Measurements from ENCODE around the gene SPAAR. TPM values are rescaled to one million over a fixed set of nuclear protein-coding genes. Genes with fewer than 3 reads are reported as not detected.

SPAAR gene
- total and polyA plus RNA-seq, 7 donors: 0.82 to 5.5 (median 2.5) TPM; not detected in 2

DNA sequence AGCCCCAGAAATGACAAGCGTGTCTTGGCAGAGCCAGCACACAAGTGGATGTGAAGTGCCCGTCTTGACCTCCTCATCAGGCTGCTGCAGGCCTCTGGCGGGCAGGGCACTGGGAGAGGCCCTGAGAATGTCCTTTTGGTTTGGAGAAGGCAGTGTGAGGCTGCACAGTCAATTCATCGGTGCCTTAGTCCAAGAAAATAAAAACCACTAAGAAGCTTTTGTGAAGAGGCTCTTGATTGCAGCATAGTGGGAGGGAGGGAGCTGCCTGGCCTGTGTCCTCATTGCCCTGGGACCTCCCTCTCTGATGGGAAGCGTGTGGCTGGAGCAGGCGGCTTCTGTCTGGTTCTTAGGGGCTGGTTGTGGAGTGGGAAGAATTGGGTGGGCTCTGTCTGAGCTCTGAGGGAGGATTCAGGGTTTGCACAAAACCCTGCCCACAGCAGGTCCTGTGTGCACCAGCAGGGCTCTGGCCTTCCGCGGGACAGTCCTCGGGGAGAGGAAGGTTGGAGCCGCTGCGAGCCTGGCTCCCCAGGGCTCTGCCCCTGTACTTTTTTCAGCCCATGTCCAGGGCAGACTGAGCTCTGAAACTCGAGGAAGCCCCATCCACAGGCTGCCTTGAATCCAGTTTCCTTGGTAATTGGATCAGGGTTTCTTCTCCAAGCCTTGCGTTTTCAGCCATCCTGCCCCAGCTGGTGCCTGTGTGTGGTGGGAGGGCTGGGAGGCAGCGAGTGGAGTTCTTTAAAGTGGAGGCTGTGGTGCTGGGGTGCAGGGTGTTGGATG, 2.2 kb upstream of the SPAAR start:
- Histone ChIP-seq H3K27ac (peak overlapping the region; percentile 93 to 97 (median 94)), H3K36me3 (no peaks in the 10 kb centered on the region), H3K4me3 (peak overlapping the region in 3 of 4 donors; percentile 15 to 33 (median 25)), H3K4me1 (peaks cover 0 to 85% (median 76%) of the 10 kb centered on the region in 4 donors), H3K9me3 (no peaks in the 10 kb centered on the region), H3K27me3 (no peaks in the 10 kb centered on the region)
- DNase-seq: peak; percentile 93
- 56 to 61% methylated on average over 14 of the region's 14 CpGs for WGBS, 2 donors
- TF ChIP-seq, protein P1, sequence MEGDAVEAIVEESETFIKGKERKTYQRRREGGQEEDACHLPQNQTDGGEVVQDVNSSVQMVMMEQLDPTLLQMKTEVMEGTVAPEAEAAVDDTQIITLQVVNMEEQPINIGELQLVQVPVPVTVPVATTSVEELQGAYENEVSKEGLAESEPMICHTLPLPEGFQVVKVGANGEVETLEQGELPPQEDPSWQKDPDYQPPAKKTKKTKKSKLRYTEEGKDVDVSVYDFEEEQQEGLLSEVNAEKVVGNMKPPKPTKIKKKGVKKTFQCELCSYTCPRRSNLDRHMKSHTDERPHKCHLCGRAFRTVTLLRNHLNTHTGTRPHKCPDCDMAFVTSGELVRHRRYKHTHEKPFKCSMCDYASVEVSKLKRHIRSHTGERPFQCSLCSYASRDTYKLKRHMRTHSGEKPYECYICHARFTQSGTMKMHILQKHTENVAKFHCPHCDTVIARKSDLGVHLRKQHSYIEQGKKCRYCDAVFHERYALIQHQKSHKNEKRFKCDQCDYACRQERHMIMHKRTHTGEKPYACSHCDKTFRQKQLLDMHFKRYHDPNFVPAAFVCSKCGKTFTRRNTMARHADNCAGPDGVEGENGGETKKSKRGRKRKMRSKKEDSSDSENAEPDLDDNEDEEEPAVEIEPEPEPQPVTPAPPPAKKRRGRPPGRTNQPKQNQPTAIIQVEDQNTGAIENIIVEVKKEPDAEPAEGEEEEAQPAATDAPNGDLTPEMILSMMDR (IDR thresholded peaks at IDR 0.05): peak in 1 of 4 experiments; percentile 18
- TF ChIP-seq POLR2AphosphoS5 (IDR thresholded peaks at IDR 0.05) (peak; percentile 59 to 76 (median 72)), POLR2A (IDR thresholded peaks at IDR 0.05) (peak in 1 of 2 donors; percentile 29), EP300 (IDR thresholded peaks at IDR 0.05) (peak in 1 of 4 donors; percentile 14)
- intact Hi-C loops (cut with DNase I): no loop called here

DNA sequence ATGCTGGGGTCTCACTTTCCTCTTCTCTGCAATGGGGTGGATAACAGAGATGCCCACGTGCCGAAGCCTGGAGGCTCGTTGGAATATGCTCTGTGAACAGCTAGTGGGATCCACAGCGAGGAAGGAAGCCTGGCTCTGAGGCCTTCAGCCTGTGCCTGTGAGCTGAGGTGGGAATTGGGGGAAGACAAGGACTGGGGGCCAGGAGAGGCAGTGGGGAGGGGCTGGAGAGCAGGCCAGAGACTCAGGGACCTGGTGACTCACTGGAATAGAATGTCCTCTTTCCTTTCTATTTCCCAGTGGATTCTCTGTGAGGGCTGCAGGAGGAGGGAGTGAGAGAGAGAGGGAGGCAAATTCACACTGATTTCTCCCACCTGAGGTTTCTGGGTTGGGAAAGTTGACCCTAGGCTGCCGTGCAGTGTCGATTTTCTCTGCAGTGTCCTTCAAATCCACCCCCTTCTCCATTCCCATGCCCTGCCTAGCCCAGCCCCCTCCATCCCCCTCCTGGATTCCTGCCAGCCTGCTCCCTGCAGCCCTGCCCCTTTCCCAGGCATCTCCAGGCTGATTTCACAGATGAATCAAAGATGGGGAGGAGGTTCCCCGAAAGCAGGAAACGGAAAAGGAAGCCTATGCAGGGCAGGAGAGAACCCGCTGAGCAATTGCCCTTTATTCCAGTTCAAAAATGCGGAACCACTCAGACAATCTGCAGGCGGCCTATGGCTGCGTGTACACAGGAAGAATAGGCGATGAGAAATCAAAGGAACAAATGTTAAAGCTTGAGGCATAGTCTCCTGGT, 1.4 kb upstream of the SPAAR start:
- DNase-seq: peak; percentile 94
- TF ChIP-seq EP300 (IDR thresholded peaks at IDR 0.05): peak in 2 of 4 donors; percentile 47 to 82
- peak; percentile 58 to 80 (median 72) for TF ChIP-seq POLR2AphosphoS5 (IDR thresholded peaks at IDR 0.05)
- TF ChIP-seq, protein P1 (IDR thresholded peaks at IDR 0.05): no peak
- peak overlapping the region in 3 of 4 donors; percentile 15 to 33 (median 25) for H3K4me3 ChIP-seq
- intact Hi-C loops (cut with DNase I): no loop called here
- 28 to 39% methylated on average over 13 of the region's 13 CpGs for WGBS, 2 donors
- peaks cover 0 to 85% (median 76%) of the 10 kb centered on the region in 4 donors for H3K4me1 ChIP-seq
- no peaks in the 10 kb centered on the region for H3K27me3 ChIP-seq
- H3K27ac ChIP-seq: peak overlapping the region; percentile 93 to 97 (median 94)
- H3K36me3 ChIP-seq: no peaks in the 10 kb centered on the region
- no peaks in the 10 kb centered on the region for H3K9me3 ChIP-seq

DNA sequence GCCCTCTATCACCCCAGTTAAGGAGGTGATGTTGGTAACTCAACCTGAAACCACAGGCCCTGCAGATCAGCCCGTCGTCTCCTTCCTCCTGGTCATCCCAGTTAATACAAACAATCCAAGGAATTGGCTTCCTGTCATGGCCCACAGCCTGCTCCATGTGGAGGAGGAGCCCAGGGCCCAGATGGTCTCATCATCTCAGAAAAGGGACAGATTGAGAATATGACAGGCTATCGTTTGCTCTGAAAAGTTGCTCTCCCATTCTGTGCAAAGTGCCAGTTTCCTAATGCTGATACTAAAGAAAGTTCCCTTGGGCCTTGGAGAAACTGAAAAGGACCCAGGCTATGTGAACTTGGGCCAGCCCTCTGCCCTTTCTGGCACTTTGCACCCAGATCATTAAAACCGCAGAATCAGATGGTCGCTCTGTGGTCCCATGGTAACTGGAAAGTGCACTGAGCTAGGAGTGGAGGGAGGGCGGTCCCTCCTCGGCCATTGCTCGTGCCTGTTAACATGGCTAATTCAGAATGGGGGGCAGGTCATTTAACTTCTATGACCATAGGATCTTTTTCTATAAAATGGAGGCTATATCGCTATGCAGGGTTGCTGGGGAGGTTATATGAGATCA, 675 bp upstream of the SPAAR start:
- 70 to 72% methylated on average over 9 of the region's 9 CpGs for whole genome bisulfite sequencing, 2 donors
- peak overlapping the region; percentile 93 to 97 (median 94) for H3K27ac ChIP-seq
- DNase-seq: peak; percentile 87
- peaks cover 0 to 81% (median 73%) of the 10 kb centered on the region in 4 donors for H3K4me1 ChIP-seq
- H3K9me3 ChIP-seq: no peaks in the 10 kb centered on the region
- intact Hi-C loops (cut with DNase I): no loop called here
- H3K27me3 ChIP-seq: no peaks in the 10 kb centered on the region
- H3K4me3 ChIP-seq: peak overlapping the region in 2 of 4 donors; percentile 25 to 33
- no peaks in the 10 kb centered on the region for H3K36me3 ChIP-seq
- TF ChIP-seq POLR2AphosphoS5 (IDR thresholded peaks at IDR 0.05): no peak
- TF ChIP-seq, protein P1 (IDR thresholded peaks at IDR 0.05): no peak
- no peak for TF ChIP-seq EP300 (IDR thresholded peaks at IDR 0.05)
- TF ChIP-seq POLR2A (IDR thresholded peaks at IDR 0.05): no peak

DNA sequence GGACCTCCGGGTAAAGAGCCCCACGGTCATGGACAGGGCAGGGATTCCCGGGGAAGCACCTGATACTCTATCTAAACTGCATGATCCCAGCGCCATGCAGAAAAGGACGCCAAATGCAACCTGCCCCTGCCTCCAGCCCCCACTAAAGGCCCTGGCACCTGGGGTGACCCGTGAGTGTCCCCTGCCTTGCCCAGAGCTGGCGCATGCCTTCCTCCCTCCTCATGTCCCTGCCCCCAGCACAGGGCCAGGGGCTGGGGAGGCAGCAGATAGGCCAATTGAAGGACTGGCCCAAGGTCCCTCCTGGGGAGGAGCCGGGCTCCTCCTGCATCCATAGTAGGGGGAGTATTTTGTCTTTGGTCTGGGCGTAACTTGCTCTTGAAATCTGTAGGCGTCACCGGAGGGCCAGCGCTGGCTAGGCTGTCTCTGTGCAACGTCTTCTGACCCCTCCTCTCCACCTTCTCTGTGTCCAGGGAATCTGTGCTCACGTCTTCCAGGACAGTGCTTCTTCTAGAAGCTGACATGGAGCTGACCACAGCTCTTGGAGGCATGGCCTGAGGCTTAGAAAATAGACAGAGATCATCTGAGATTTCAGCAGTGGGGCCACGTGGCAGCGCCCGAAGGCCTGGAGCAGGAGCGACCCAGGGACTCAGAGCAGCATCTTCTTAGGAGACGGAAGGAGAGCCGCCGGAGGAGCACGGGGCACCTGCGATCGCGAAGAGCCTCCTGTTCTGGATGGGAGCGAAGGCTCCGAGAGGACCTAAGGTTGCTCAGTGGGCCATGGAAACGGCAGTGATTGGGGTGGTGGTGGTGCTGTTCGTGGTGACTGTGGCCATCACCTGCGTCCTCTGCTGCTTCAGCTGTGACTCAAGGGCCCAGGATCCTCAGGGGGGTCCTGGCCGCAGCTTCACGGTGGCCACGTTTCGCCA, 660 bp downstream of the SPAAR start:
- TF ChIP-seq, protein P1 (IDR thresholded peaks at IDR 0.05): no peak
- TF ChIP-seq POLR2AphosphoS5 (IDR thresholded peaks at IDR 0.05) (no peak), EP300 (IDR thresholded peaks at IDR 0.05) (no peak), POLR2A (IDR thresholded peaks at IDR 0.05) (no peak)
- no peaks in the 10 kb centered on the region for H3K27me3 ChIP-seq
- intact Hi-C loops (cut with DNase I): no loop called here
- peak overlapping the region; percentile 93 to 97 (median 94) for H3K27ac ChIP-seq
- WGBS, 2 donors: 92% methylated on average over 34 of the region's 34 CpGs
- H3K36me3 ChIP-seq: no peaks in the 10 kb centered on the region
- H3K9me3 ChIP-seq: no peaks in the 10 kb centered on the region
- peak overlapping the region in 1 of 4 donors; percentile 6 for H3K4me3 ChIP-seq
- peaks cover 0 to 75% (median 63%) of the 10 kb centered on the region in 4 donors for H3K4me1 ChIP-seq
- DNase-seq: no peak
